Type B pancreatic cell (in vitro differentiated cells): ENCODE data around the gene NCSTN. TPM values are rescaled to one million over a fixed set of nuclear protein-coding genes. Genes with fewer than 3 reads are reported as not detected.

Experiments used
- DNase-seq: peaks from one replicate; pipeline ENCODE4 v3.0.0; 2021; ENCODE audit warnings: mixed read lengths; ENCODE audit not compliant: unreplicated experiment; ENCODE audit errors: extremely low spot score
- H3K27ac Mint-ChIP-seq: 2 replicates; pipeline ENCODE4 v1.8.0; 2021; ENCODE audit warnings: mild to moderate bottlenecking, mixed read lengths
- H3K27me3 Mint-ChIP-seq: 2 replicates; pipeline ENCODE4 v1.8.0; 2021; ENCODE audit warnings: mixed read lengths
- H3K36me3 Mint-ChIP-seq: 2 replicates; pipeline ENCODE4 v1.8.0; 2021; ENCODE audit warnings: mixed read lengths
- H3K4me1 Mint-ChIP-seq: one replicate; pipeline ENCODE4 v1.8.0; 2021; ENCODE audit warnings: mixed read lengths; ENCODE audit not compliant: unreplicated experiment
- H3K4me3 Mint-ChIP-seq: 2 replicates; pipeline ENCODE4 v1.8.0; 2021; ENCODE audit warnings: mild to moderate bottlenecking, mixed read lengths
- H3K9me3 Mint-ChIP-seq: 2 replicates; pipeline ENCODE4 v1.8.0; 2021; ENCODE audit warnings: mixed read lengths
- CTCF ChIP-seq: fragments of 200-600 bp; sonication (generic); conservative IDR thresholded peaks from 2 replicates; pipeline ENCODE4 v1.5.0; 2021; ENCODE audit warnings: antibody characterized with exemption, mild to moderate bottlenecking
- total RNA-seq: library from RNA; stranded (reverse); gene quantifications from 2 replicates; pipeline ENCODE4 v1.2.1, GENCODE V29; 2021; ENCODE audit warnings: low replicate concordance

Gene NCSTN
- total RNA-seq, 1 donor from 2014 or later = 104 TPM

GRCh38 chr1:160394673-160395072 lies 51.5 kb downstream of the NCSTN start:
- Mint-ChIP-seq H3K4me1 (peaks cover 9% of the 10 kb centered on the region), H3K4me3 (no peak overlapping the region), H3K9me3 (no peaks in the 10 kb centered on the region), H3K27me3 (peaks cover 9% of the 10 kb centered on the region), H3K36me3 (no peaks in the 10 kb centered on the region), H3K27ac (no peak overlapping the region)
- no peak for TF ChIP-seq CTCF
- DNase-seq = no peak

- no peak for DNase-seq
- Mint-ChIP-seq H3K4me3 (no peak overlapping the region), H3K27me3 (peaks cover 5% of the 10 kb centered on the region), H3K36me3 (no peaks in the 10 kb centered on the region), H3K4me1 (peaks cover 23% of the 10 kb centered on the region), H3K27ac (no peak overlapping the region), H3K9me3 (no peaks in the 10 kb centered on the region)
- no peak for TF ChIP-seq CTCF
These were observed 54.5 kb downstream of the NCSTN start for GRCh38 chr1:160397651-160398050.

- Mint-ChIP-seq H3K27ac (peak overlapping the region; percentile 50), H3K36me3 (no peaks in the 10 kb centered on the region), H3K9me3 (no peaks in the 10 kb centered on the region), H3K27me3 (peaks cover 5% of the 10 kb centered on the region), H3K4me1 (peaks cover 35% of the 10 kb centered on the region), H3K4me3 (peak overlapping the region; percentile 82)
- no peak for DNase-seq
- no peak for TF ChIP-seq CTCF
These were observed 55.6 kb downstream of the NCSTN start for GRCh38 chr1:160398823-160399222.

- H3K27ac Mint-ChIP-seq = peak overlapping the region; percentile 50
- no peaks in the 10 kb centered on the region for H3K36me3 Mint-ChIP-seq
- peaks cover 42% of the 10 kb centered on the region for H3K4me1 Mint-ChIP-seq
- DNase-seq = no peak
- peaks cover 5% of the 10 kb centered on the region for H3K27me3 Mint-ChIP-seq
- no peaks in the 10 kb centered on the region for H3K9me3 Mint-ChIP-seq
- peak; percentile 68 for TF ChIP-seq CTCF
- peak overlapping the region; percentile 82 for H3K4me3 Mint-ChIP-seq
These were observed 56.5 kb downstream of the NCSTN start for GRCh38 chr1:160399544-160400222.

GRCh38 chr1:160400223-160400645 lies 57.1 kb downstream of the NCSTN start, which contains the start of gene VANGL2:
Gene VANGL2, plus strand, starts transcription at chr1:160400564. Its CDS starts 15,274 bp downstream, at chr1:160415838.
- Mint-ChIP-seq H3K4me1 (peaks cover 47% of the 10 kb centered on the region), H3K4me3 (peak within 1 kb of the TSS; percentile 90), H3K27me3 (peaks cover 5% of the 10 kb centered on the region), H3K9me3 (no peaks in the 10 kb centered on the region), H3K36me3 (peaks cover 4% of the 10 kb centered on the region), H3K27ac (peak within 1 kb of the TSS; percentile 58)
- TF ChIP-seq CTCF = peak; percentile 21
- DNase-seq = peak; percentile 92
